ENCODE measurements around the gene AVEN.

The AVEN gene

GRCh38 chr15:33980159-33980558, 58.8 kb downstream of the AVEN start:
- DNase-seq = no peak

DNA sequence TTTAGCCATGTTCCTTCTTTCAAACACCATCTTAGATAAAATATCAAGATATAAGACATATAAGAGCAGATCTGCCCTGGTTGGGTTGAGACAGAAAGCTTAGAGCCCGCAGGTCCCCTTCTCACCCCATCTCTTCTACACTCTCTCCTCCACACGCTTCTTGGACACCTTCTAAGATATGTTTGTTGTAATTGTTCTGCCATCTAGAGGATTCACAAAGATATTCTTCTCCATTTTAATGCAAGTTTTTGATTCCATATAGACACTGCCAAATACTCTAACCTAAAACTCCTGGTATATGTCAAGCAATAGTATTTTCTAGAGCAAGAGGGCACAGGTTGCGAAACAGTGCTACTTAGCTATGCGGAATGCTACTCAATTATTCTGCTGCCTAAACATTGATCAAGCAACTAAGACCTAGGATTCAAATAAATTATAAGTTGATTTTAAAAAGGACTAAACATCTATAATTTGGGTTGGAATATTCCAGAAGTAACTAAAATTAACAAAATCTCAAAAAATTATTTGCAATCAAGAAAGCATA, 63.9 kb downstream of the AVEN start:
- peak; percentile 17 for DNase-seq

DNA sequence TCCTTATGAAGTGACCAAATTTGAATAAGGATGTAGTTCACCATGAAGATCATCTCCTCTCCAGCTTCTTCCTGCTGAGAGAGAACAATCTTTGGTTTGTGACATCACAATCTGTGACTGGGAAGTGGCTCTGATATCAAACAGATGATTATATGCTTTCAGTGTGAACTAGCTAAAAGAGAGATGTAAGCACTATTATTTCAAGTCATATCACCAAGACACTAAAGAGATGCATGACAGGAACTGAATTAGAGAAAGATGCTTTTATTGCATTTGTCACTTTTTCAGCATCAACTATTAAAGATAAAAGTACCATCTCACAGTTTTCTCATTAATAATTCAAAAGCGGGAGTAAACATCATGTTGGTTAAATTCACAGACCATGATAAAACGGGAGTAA, 67.2 kb downstream of the AVEN start:
- no peak for DNase-seq

GRCh38 chr15:33968821-33969220, 70.2 kb downstream of the AVEN start:
- no peak for DNase-seq

GRCh38 chr15:33968224-33968623, 70.8 kb downstream of the AVEN start, which contains the start of gene CHRM5:
Gene CHRM5 (plus strand): TSS chr15:33968497. CDS start chr15:34062718, 94,221 bp downstream.
- DNase-seq = no peak

- DNase-seq = no peak
Observed at GRCh38 chr15:33964665-33965040, 74.4 kb downstream of the AVEN start.

GRCh38 chr15:33963831-33964664, 75.0 kb downstream of the AVEN start:
- DNase-seq = peak; percentile 73

- no peak for DNase-seq
Observed at GRCh38 chr15:33960549-33960935, 78.5 kb downstream of the AVEN start.

GRCh38 chr15:33959844-33960548, 79.0 kb downstream of the AVEN start:
- no peak for DNase-seq

DNA sequence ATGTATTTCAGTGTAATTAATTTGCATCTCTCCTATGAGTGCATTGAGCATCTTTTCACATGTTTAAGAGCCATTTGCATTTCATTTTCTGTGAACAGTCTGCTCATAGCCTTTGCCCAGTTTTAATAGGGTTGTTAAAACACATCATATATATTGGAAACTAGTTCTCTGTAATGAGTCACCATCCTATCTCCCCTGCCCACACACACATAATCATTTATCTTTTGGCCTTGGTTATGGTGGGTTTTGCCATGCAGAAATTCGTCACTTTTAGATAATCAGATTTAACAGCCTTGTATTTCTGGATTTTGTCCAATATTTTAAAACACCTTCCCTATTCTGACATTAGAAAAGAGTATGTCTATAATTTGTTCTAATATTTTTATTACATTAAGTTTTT, 82.6 kb downstream of the AVEN start:
- DNase-seq = no peak

- DNase-seq = peak; percentile 97
Observed at GRCh38 chr15:33955945-33956344, 83.1 kb downstream of the AVEN start.

DNA sequence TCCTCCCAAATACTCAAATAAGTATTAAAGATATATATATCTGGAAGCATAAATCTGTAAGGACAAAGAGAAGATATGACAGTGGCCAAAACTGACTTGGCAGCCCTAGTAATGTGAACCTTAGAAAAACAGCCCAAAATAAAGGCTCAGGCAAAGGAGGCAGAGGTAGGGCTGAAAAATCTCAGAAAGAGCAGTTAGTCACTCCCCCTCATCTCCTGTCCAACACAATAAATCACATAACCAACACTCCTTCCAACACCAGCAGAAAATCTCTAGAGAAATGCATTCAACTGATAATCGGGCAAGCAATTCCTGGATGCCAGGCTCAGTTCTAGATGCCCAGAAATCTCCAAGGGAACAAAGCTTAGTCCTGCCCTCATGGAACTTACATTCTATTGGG, 92.9 kb downstream of the AVEN start:
- DNase-seq = no peak

DNA sequence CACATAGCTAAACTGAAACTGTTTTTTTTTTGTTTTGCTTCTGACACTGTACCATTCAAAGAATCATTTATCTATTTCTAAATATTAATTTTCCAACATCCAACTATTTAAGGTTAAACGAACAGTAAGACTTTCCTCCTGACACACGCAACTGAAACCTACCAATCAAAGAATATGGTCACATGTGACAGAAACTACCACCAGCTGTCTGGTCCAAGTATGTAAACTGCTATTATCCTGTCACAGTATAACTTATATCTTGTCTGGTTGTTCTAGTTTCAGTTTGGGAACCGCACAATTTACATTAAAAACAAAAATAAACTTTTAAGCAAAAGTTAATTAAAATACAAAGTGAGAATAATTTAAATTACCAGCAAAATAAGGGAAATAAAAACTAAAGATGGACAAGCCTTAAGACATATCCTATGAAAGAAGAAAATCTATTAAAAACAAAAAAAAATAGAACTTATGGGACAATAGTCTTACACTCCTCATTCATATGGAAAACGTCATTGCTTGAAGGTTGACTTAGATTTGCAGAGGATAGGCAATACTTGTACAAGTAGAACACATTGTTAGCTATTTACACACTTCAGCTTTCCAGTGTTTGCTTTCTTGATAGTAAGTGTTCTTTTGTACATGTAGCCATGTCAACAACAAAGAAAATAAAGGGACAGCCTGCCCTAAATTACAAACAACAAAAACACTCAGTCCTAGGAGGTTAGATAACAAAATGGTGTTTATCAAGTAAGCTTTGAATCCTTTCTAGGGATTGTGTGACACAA, 97.5 kb downstream of the AVEN start:
- DNase-seq = no peak

GRCh38 chr15:33934921-33935320, 104.1 kb downstream of the AVEN start:
- DNase-seq = no peak

DNA sequence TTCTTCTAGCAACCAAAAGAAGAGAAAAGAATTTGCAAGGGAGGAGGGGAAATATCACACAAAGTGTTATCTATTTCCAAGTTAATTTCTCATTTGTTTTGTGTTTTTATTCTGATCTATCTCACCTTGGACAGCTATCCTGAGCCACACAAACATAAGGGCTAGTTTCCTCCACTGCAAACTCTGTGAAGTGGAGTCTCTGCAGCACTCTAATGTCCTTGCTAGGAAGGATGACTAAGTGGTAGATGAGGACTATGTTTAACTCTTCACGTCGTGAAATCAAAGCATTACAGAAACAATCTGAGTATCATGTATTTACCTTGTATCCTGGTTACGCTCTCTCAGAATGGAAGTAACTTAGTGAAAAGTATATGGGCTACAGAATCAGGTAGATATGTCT, 104.6 kb downstream of the AVEN start:
- no peak for DNase-seq

DNA sequence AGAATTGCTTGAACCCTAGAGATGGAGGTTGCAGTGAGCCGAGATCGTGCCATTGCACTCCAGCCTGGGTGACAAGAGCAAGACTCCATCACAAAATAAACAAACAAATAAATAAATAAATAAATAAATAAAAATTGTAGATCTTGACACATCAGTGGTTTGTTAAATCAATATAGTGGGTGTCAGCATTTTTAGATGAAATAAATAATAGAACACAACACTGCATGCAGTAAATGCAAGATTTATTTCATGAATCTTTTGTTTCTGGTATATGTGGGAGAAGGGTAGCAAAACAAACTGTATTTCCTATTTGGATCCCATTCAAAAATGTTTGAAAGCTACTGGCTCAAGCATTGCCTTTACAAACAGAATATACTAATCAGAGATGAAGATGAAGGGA, 106.3 kb downstream of the AVEN start:
- no peak for DNase-seq

- DNase-seq = no peak
Observed at GRCh38 chr15:33926260-33926659, 112.7 kb downstream of the AVEN start.

DNA sequence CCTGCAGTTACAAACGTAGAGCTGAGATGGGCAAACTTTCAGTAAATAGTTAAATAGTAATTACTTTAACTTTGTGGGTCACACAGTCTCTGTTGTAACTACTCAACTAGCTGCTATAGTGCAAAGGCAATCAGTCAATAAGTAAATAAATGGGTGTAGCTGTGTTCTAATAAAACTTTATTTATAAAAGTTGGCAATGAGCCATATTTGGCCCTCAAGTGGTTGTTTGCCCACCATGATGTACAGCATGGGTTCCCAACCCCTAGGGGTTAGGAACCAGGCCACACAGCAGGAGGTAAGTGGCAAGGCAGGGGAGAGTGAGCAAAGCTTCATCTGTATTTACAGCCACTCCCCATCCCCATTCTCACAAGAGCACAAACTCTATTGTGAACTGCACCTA, 115.6 kb downstream of the AVEN start:
- no peak for DNase-seq

GRCh38 chr15:33915571-33916407, 123.2 kb downstream of the AVEN start:
- DNase-seq = peak; percentile 94

- no peak for DNase-seq
Observed at GRCh38 chr15:33913459-33913858, 125.5 kb downstream of the AVEN start.

DNA sequence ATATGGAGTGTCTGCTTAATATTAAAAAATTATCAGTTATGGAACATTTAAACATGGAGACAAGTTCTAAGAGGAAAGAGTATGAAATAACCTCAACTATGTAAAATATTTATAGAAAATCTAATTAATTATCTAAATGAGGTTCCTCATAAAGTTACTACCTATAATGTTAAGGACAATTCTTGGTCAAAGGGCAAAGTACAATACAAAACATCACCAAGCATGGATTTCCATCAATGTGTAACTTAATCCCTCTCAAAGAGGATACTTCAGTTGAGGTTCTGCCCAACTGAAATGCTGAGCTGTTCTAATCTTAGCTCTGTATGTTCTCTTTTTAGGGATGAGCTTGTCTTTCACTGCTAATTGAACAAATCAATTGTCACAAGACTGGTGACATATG, 126.7 kb downstream of the AVEN start:
- DNase-seq = peak; percentile 24

- DNase-seq = no peak
Observed at GRCh38 chr15:33910741-33911140, 128.3 kb downstream of the AVEN start.

Measured in NCI-H2171 treated with DMSO at 0.1 percent for 48 hours (cell line).